ENCODE data around the gene MYO18B.

DNA sequence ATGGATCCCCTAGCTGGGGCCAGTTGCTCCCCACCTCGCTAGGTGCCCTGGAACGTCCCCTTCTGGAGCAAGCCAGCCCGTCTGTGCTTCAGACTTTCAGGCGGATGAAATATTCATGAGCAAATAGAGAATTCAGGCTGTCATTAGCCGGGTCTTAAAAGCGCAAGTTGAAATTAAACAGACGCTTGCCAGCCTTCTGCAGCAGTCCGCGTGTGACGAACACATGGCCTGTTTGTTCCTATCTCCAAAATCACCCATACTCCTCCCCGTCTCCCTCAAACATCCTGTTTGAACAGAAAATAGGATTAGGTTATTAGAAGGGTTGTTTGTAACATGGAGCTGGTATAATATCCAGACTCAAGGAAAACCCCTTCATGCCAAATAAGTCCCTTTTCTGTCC lies 38.7 kb downstream of the MYO18B start:
- TF ChIP-seq, protein P1, sequence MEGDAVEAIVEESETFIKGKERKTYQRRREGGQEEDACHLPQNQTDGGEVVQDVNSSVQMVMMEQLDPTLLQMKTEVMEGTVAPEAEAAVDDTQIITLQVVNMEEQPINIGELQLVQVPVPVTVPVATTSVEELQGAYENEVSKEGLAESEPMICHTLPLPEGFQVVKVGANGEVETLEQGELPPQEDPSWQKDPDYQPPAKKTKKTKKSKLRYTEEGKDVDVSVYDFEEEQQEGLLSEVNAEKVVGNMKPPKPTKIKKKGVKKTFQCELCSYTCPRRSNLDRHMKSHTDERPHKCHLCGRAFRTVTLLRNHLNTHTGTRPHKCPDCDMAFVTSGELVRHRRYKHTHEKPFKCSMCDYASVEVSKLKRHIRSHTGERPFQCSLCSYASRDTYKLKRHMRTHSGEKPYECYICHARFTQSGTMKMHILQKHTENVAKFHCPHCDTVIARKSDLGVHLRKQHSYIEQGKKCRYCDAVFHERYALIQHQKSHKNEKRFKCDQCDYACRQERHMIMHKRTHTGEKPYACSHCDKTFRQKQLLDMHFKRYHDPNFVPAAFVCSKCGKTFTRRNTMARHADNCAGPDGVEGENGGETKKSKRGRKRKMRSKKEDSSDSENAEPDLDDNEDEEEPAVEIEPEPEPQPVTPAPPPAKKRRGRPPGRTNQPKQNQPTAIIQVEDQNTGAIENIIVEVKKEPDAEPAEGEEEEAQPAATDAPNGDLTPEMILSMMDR (IDR thresholded peaks at IDR 0.05): no peak
- TF ChIP-seq EZH2 (IDR thresholded peaks at IDR 0.05; ENCODE audit: borderline replicate concordance, insufficient read depth, low read depth, low read length, poor library complexity, severe bottlenecking): no peak
